Upper lobe of left lung (tissue), 4 donors: Measurements from ENCODE around the gene ITGBL1.

ENCODE experiments used
- EP300 ChIP-seq, 4 donors: sonication (generic); formaldehyde crosslinking; IDR thresholded peaks; one replicate each; pipeline ENCODE4 v1.5.1; 2017; ENCODE audit warnings: antibody characterized with exemption in 4 of 4, control low read depth in 2 of 4
- POLR2A ChIP-seq, 4 donors: fragments of 450-650 bp; IDR thresholded peaks; one replicate each; pipeline ENCODE4 v1.5.1; 2016 to 2017; ENCODE audit warnings: antibody characterized with exemption in 4 of 4, mild to moderate bottlenecking in 2 of 4
- POLR2AphosphoS5 ChIP-seq, 2 donors: sonication (generic); formaldehyde crosslinking; IDR thresholded peaks; one replicate each; pipeline ENCODE4 v1.5.1; 2017; ENCODE audit warnings: antibody characterized with exemption in 2 of 2
- TF ChIP-seq, protein P1 (sequence below), 6 experiments: fragments of 450-650 bp in 4 of 6; fragments of 200-600 bp in 2 of 6; sonication (generic) in 2 of 6; IDR thresholded peaks; one replicate each; pipeline ENCODE4 v1.5.1; 2016 to 2019; ENCODE audit warnings: antibody characterized with exemption in 6 of 6

DNA sequence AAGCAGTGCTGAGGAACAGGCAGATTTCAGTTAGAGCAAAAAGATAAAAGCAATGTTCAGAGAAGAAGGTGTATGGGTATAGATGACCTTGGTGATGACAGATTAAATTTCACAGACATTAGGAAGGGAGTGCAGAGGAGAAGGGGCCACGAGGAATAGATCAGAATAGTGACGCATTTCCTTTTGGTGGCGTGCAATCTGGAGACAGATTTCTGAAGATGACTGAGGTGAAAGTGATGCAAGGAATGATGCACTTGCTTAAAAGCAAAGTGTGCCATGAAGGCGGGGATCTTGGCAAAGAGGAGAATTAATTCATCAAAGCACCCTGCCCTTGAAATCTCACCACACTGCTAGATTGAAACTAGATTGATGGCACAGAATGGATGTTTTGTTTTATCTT, 202.4 kb downstream of the ITGBL1 start:
- TF ChIP-seq, protein P1, sequence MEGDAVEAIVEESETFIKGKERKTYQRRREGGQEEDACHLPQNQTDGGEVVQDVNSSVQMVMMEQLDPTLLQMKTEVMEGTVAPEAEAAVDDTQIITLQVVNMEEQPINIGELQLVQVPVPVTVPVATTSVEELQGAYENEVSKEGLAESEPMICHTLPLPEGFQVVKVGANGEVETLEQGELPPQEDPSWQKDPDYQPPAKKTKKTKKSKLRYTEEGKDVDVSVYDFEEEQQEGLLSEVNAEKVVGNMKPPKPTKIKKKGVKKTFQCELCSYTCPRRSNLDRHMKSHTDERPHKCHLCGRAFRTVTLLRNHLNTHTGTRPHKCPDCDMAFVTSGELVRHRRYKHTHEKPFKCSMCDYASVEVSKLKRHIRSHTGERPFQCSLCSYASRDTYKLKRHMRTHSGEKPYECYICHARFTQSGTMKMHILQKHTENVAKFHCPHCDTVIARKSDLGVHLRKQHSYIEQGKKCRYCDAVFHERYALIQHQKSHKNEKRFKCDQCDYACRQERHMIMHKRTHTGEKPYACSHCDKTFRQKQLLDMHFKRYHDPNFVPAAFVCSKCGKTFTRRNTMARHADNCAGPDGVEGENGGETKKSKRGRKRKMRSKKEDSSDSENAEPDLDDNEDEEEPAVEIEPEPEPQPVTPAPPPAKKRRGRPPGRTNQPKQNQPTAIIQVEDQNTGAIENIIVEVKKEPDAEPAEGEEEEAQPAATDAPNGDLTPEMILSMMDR (IDR thresholded peaks at IDR 0.05), result no peak
- TF ChIP-seq POLR2AphosphoS5 (IDR thresholded peaks at IDR 0.05), result no peak
- TF ChIP-seq EP300 (IDR thresholded peaks at IDR 0.05), result no peak
- TF ChIP-seq POLR2A (IDR thresholded peaks at IDR 0.05), result no peak
